Thymus (tissue), 11 donors: Measurements from ENCODE around the gene MYLK2. TPM values are rescaled to one million over a fixed set of nuclear protein-coding genes. Genes with fewer than 3 reads are reported as not detected.

Experiments
- DNase-seq, 9 donors: peaks; one replicate each; pipeline ENCODE4 v3.0.0-alpha.2; 2013; ENCODE audit warnings: low spot score in 9 of 9, low read depth in 6 of 9, missing footprints in 1 of 9
- H3K27ac ChIP-seq, 2 donors: one replicate each; pipeline ENCODE4 v1.5.1; 2013; ENCODE audit warnings: control low read depth in 1 of 2, low read depth in 1 of 2, low read length in 1 of 2, mild to moderate bottlenecking in 1 of 2, moderate library complexity in 1 of 2
- H3K27me3 ChIP-seq, 2 donors: one replicate each; pipeline ENCODE4 v1.5.1; 2013; ENCODE audit warnings: low read length in 1 of 2; ENCODE audit not compliant: control insufficient read depth in 2 of 2, insufficient read depth in 1 of 2
- H3K36me3 ChIP-seq, 2 donors: one replicate each; pipeline ENCODE4 v1.5.1; 2013; ENCODE audit warnings: low read length in 1 of 2, mild to moderate bottlenecking in 1 of 2, moderate library complexity in 1 of 2; ENCODE audit not compliant: control insufficient read depth in 2 of 2, insufficient read depth in 2 of 2
- H3K4me1 ChIP-seq, 2 donors: one replicate each; pipeline ENCODE4 v1.5.1; 2013; ENCODE audit warnings: low read length in 2 of 2; ENCODE audit not compliant: control insufficient read depth in 2 of 2, insufficient read depth in 2 of 2
- H3K4me3 ChIP-seq, 2 donors: one replicate each; pipeline ENCODE4 v1.5.1; 2013; ENCODE audit warnings: low read length in 2 of 2, control low read depth in 1 of 2, mild to moderate bottlenecking in 1 of 2
- H3K9me3 ChIP-seq, 2 donors: one replicate each; pipeline ENCODE4 v1.5.1; 2013; ENCODE audit warnings: low read length in 1 of 2, mild to moderate bottlenecking in 1 of 2; ENCODE audit not compliant: control insufficient read depth in 2 of 2, insufficient read depth in 1 of 2
- WGBS: extraction: QIAGEN DNeasy Blood & Tissue Kit; methylation state at CpG from one replicate; pipeline ENCODE4 v1.1.7; 2013; 5-methylcytosine and 5-hydroxymethylcytosine counted together
- polyA plus RNA-seq: library from polyadenylated mRNA; stranded (reverse); fragments of 200-250 nt; gene quantifications from one replicate; pipeline ENCODE4 v1.2.3, GENCODE V29; 2013
- total RNA-seq: library from RNA; stranded (reverse); fragments of 120-200 nt; gene quantifications from one replicate; pipeline ENCODE4 v1.2.4, GENCODE V29; 2013
- donor health status: healthy.

Gene MYLK2
- total and polyA plus RNA-seq, 2 donors, result 0.66 to 1.4 TPM

DNA sequence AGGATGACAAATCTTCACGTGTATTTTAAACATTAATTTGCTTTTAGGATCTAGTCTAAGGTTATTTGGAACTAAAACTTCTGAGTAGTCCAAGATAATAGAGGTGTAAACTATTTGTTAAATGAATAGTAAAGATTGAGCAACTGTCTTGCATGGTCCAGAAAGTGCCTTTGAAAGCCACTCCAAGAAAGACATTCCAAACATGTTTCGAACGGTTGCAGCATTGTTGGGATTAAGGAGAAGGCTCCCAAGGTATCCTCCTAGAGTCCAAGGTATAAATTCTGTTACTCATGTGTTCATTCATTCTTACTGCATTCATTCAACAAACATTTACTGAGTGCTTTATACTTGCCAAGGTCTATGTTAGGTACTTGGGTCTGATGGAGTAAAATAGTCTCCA, 28.8 kb upstream of the MYLK2 start:
- Histone ChIP-seq H3K36me3 (peaks cover 40 to 84% of the 10 kb centered on the region in 2 donors), H3K9me3 (no peaks in the 10 kb centered on the region), H3K27ac (no peak overlapping the region), H3K4me1 (no peaks in the 10 kb centered on the region), H3K27me3 (no peaks in the 10 kb centered on the region), H3K4me3 (no peak overlapping the region)
- DNase-seq, result no peak
- 96% methylated on average over 3 of the region's 3 CpGs for WGBS

- H3K27me3 ChIP-seq, result no peaks in the 10 kb centered on the region
Measured at GRCh38 chr20:31797364-31797763, 21.8 kb upstream of the MYLK2 start.

GRCh38 chr20:31801508-31801907, 17.6 kb upstream of the MYLK2 start:
- no peak for DNase-seq
- H3K36me3 ChIP-seq, result peaks cover 46 to 84% of the 10 kb centered on the region in 2 donors
- no peaks in the 10 kb centered on the region for H3K9me3 ChIP-seq
- WGBS, result 96% methylated on average over 7 of the region's 7 CpGs
- H3K4me1 ChIP-seq, result peaks cover 3 to 15% of the 10 kb centered on the region in 2 donors
- H3K4me3 ChIP-seq, result no peak overlapping the region
- H3K27ac ChIP-seq, result no peak overlapping the region
- H3K27me3 ChIP-seq, result no peaks in the 10 kb centered on the region

More at GRCh38 chr20:31797364-31797763, 21.8 kb upstream of the MYLK2 start:
- DNase-seq, result no peak
- Histone ChIP-seq H3K27ac (no peak overlapping the region), H3K4me1 (no peaks in the 10 kb centered on the region), H3K9me3 (no peaks in the 10 kb centered on the region), H3K4me3 (no peak overlapping the region), H3K36me3 (peaks cover 47 to 83% of the 10 kb centered on the region in 2 donors)
- WGBS, result 97% methylated on average over 3 of the region's 3 CpGs

DNA sequence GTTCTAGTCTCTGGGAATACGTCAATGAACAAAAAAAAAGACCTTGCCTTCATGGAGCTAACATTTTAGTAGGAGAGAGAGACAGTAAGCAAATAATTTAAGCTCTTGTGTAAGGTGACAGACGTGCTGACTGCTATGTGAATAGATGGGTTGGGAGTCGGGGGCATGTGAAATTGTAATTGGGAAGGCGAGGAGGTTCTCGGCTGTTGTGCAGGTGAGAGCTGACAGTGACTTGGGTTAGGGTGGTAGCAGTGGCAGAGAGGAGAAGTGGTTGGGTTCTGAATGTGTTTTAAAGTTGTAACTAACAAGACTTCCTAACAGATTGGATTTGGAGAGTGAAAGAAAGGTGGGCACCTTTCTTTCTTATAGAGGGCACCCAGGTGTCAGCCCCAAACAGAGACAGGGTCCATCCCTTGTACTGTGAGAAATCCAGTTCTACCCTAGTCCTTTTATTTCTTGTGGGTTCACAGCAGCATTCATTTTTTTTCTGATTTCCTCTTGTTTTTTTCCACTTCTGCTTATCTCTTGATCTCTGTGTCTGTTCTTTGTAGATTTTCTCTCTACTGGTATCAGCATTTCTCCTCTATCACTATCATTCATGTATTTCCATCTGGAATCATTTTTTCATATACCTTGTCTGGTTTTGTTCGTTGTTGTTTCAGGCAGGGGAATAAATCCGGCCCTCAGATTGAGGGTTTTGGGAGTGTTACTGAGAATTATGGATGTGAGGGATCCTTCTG, 15.4 kb upstream of the MYLK2 start:
- WGBS, result 60% methylated on average over 7 of the region's 7 CpGs

GRCh38 chr20:31806564-31807355, 12.4 kb upstream of the MYLK2 start:
- no peaks in the 10 kb centered on the region for H3K27me3 ChIP-seq
- H3K36me3 ChIP-seq, result peaks cover 26 to 58% of the 10 kb centered on the region in 2 donors
- H3K27ac ChIP-seq, result no peak overlapping the region
- H3K4me1 ChIP-seq, result peaks cover 3 to 15% of the 10 kb centered on the region in 2 donors
- DNase-seq, result no peak
- H3K4me3 ChIP-seq, result no peak overlapping the region
- H3K9me3 ChIP-seq, result no peaks in the 10 kb centered on the region
- 76% methylated on average over 8 of the region's 8 CpGs for WGBS

More for the DNA sequence above, 15.4 kb upstream of the MYLK2 start:
- Histone ChIP-seq H3K36me3 (peaks cover 43 to 82% of the 10 kb centered on the region in 2 donors), H3K27ac (no peak overlapping the region), H3K4me1 (peaks cover 3 to 15% of the 10 kb centered on the region in 2 donors), H3K27me3 (no peaks in the 10 kb centered on the region), H3K9me3 (no peaks in the 10 kb centered on the region), H3K4me3 (no peak overlapping the region)
- peak in 1 of 9 donors; percentile 26 for DNase-seq

- no peak overlapping the region for H3K27ac ChIP-seq
- H3K36me3 ChIP-seq, result peaks cover 20 to 44% of the 10 kb centered on the region in 2 donors
- no peak overlapping the region for H3K4me3 ChIP-seq
- WGBS, result over 99% methylated on average over 3 of the region's 3 CpGs
- no peaks in the 10 kb centered on the region for H3K27me3 ChIP-seq
- H3K4me1 ChIP-seq, result peaks cover 3 to 10% of the 10 kb centered on the region in 2 donors
- H3K9me3 ChIP-seq, result no peaks in the 10 kb centered on the region
- DNase-seq, result no peak
Measured at GRCh38 chr20:31808481-31808880, 10.7 kb upstream of the MYLK2 start.

GRCh38 chr20:31809661-31810060, 9.5 kb upstream of the MYLK2 start:
- DNase-seq, result no peak
- Histone ChIP-seq H3K4me3 (no peak overlapping the region), H3K4me1 (peaks cover 0 to 2% of the 10 kb centered on the region in 2 donors), H3K9me3 (no peaks in the 10 kb centered on the region), H3K27me3 (no peaks in the 10 kb centered on the region), H3K36me3 (peaks cover 19 to 36% of the 10 kb centered on the region in 2 donors), H3K27ac (no peak overlapping the region)
- WGBS, result 98% methylated on average over 3 of the region's 3 CpGs

- no peak for DNase-seq
- 98% methylated on average over 4 of the region's 4 CpGs for WGBS
- H3K27ac ChIP-seq, result no peak overlapping the region
- no peaks in the 10 kb centered on the region for H3K9me3 ChIP-seq
- H3K27me3 ChIP-seq, result no peaks in the 10 kb centered on the region
- peaks cover 0 to 1% of the 10 kb centered on the region in 2 donors for H3K4me1 ChIP-seq
- peaks cover 12 to 23% of the 10 kb centered on the region in 2 donors for H3K36me3 ChIP-seq
- H3K4me3 ChIP-seq, result no peak overlapping the region
Measured at GRCh38 chr20:31811198-31811597, 8.0 kb upstream of the MYLK2 start.
